GM19328 (cell line): Measurements from ENCODE around the gene RANBP9.
A peak's percentile ranks its signal among the peaks of the same experiment; 100 is the strongest.

Experiments
- ATAC-seq: cut with Tn5 transposase; IDR thresholded peaks from one replicate; pipeline ENCODE4 v1.9.1; 2021; ENCODE audit warnings: mild to moderate bottlenecking, moderate library complexity; ENCODE audit not compliant: unreplicated experiment

Gene RANBP9

GRCh38 chr6:13655700-13656099, 55.9 kb downstream of the RANBP9 start:
- peak; percentile 55 for ATAC-seq

- no peak for ATAC-seq
These were observed 57.1 kb downstream of the RANBP9 start for GRCh38 chr6:13654496-13654895.

GRCh38 chr6:13653296-13653695, 58.3 kb downstream of the RANBP9 start:
- ATAC-seq, result no peak

GRCh38 chr6:13649393-13649792, 62.2 kb downstream of the RANBP9 start:
- ATAC-seq, result no peak

- no peak for ATAC-seq
These were observed 62.8 kb downstream of the RANBP9 start for GRCh38 chr6:13648850-13649249.

GRCh38 chr6:13643125-13643524, 68.5 kb downstream of the RANBP9 start:
- no peak for ATAC-seq

- no peak for ATAC-seq
These were observed 70.3 kb downstream of the RANBP9 start for GRCh38 chr6:13641315-13641714.

GRCh38 chr6:13638626-13639025, 73.0 kb downstream of the RANBP9 start:
- ATAC-seq, result no peak

GRCh38 chr6:13638014-13638413, 73.6 kb downstream of the RANBP9 start:
- ATAC-seq, result no peak

GRCh38 chr6:13635948-13636658, 75.5 kb downstream of the RANBP9 start:
- no peak for ATAC-seq

- ATAC-seq, result no peak
These were observed 78.3 kb downstream of the RANBP9 start for GRCh38 chr6:13633343-13633742.

- no peak for ATAC-seq
These were observed 81.1 kb downstream of the RANBP9 start for GRCh38 chr6:13630499-13630898.

GRCh38 chr6:13629459-13630116, 82.0 kb downstream of the RANBP9 start:
- ATAC-seq, result no peak

GRCh38 chr6:13624871-13625288, 86.8 kb downstream of the RANBP9 start:
- no peak for ATAC-seq

- ATAC-seq, result no peak
These were observed 94.6 kb downstream of the RANBP9 start for GRCh38 chr6:13617066-13617465.

- ATAC-seq, result no peak
These were observed 95.9 kb downstream of the RANBP9 start for GRCh38 chr6:13615792-13616120.

GRCh38 chr6:13614926-13615791, 96.5 kb downstream of the RANBP9 start, which contains the start of gene NOL7:
NOL7 (plus strand) TSS chr6:13615335; CDS start chr6:13615359, 24 bp downstream.
- ATAC-seq, result peak; percentile 93

GRCh38 chr6:13614126-13614925, 97.3 kb downstream of the RANBP9 start:
- peak; percentile 11 for ATAC-seq

- ATAC-seq, result no peak
These were observed 98.5 kb downstream of the RANBP9 start for GRCh38 chr6:13613029-13613594.

GRCh38 chr6:13611715-13612114, 99.9 kb downstream of the RANBP9 start:
- ATAC-seq, result no peak
